HTERT RPE-1 (cell line): ENCODE results near the gene PTPRM.

Experiments
- in situ Hi-C: fragments of 300-500 bp; cut with MboI; formaldehyde crosslinking; loops from 4 replicates; pipeline ENCODE4 v1.14.3; 2020; ENCODE audit warnings: low sequenced_read_pairs

PTPRM gene

GRCh38 chr18:8196238-8196637 is 629.1 kb downstream of the PTPRM start:
- in situ Hi-C loops, result no loop called here

GRCh38 chr18:8197499-8197898 is 630.4 kb downstream of the PTPRM start:
- in situ Hi-C loops, result no loop called here

GRCh38 chr18:8207996-8208395 is 640.9 kb downstream of the PTPRM start:
- in situ Hi-C loops, result no loop called here

- in situ Hi-C loops, result no loop called here
Measured at GRCh38 chr18:8208716-8209115, 641.6 kb downstream of the PTPRM start.

GRCh38 chr18:8212896-8213780 is 646.0 kb downstream of the PTPRM start:
- in situ Hi-C loops, result no loop called here

GRCh38 chr18:8215741-8216140 is 648.6 kb downstream of the PTPRM start:
- in situ Hi-C loops, result no loop called here

- in situ Hi-C loops, result no loop called here
Measured at GRCh38 chr18:8217051-8217564, 650.0 kb downstream of the PTPRM start.

- in situ Hi-C loops, result no loop called here
Measured at GRCh38 chr18:8218197-8218596, 651.1 kb downstream of the PTPRM start.

GRCh38 chr18:8221452-8221851 is 654.3 kb downstream of the PTPRM start:
- in situ Hi-C loops, result no loop called here

- in situ Hi-C loops, result no loop called here
Measured at GRCh38 chr18:8224576-8224975, 657.5 kb downstream of the PTPRM start.

- in situ Hi-C loops, result no loop called here
Measured at GRCh38 chr18:8229040-8229439, 661.9 kb downstream of the PTPRM start.

- in situ Hi-C loops, result no loop called here
Measured at GRCh38 chr18:8229787-8230186, 662.7 kb downstream of the PTPRM start.

- in situ Hi-C loops, result no loop called here
Measured at GRCh38 chr18:8231316-8231715, 664.2 kb downstream of the PTPRM start.

- in situ Hi-C loops, result no loop called here
Measured at GRCh38 chr18:8232791-8233190, 665.7 kb downstream of the PTPRM start.

- in situ Hi-C loops, result no loop called here
Measured at GRCh38 chr18:8235894-8236293, 668.8 kb downstream of the PTPRM start.

GRCh38 chr18:8238507-8238906 is 671.4 kb downstream of the PTPRM start:
- in situ Hi-C loops, result no loop called here

- in situ Hi-C loops, result no loop called here
Measured at GRCh38 chr18:8241731-8242130, 674.6 kb downstream of the PTPRM start.

GRCh38 chr18:8242151-8242696 is 675.1 kb downstream of the PTPRM start:
- in situ Hi-C loops, result no loop called here

- in situ Hi-C loops, result no loop called here
Measured at GRCh38 chr18:8247700-8248099, 680.6 kb downstream of the PTPRM start.

- in situ Hi-C loops, result no loop called here
Measured at GRCh38 chr18:8248576-8248975, 681.5 kb downstream of the PTPRM start.

GRCh38 chr18:8249811-8250210 is 682.7 kb downstream of the PTPRM start:
- in situ Hi-C loops, result no loop called here

- in situ Hi-C loops, result no loop called here
Measured at GRCh38 chr18:8252371-8252770, 685.3 kb downstream of the PTPRM start.
